ENCODE results near the gene STK36. TPM values are rescaled to one million over a fixed set of nuclear protein-coding genes. Genes with fewer than 3 reads are reported as not detected.

The STK36 gene, protein sequence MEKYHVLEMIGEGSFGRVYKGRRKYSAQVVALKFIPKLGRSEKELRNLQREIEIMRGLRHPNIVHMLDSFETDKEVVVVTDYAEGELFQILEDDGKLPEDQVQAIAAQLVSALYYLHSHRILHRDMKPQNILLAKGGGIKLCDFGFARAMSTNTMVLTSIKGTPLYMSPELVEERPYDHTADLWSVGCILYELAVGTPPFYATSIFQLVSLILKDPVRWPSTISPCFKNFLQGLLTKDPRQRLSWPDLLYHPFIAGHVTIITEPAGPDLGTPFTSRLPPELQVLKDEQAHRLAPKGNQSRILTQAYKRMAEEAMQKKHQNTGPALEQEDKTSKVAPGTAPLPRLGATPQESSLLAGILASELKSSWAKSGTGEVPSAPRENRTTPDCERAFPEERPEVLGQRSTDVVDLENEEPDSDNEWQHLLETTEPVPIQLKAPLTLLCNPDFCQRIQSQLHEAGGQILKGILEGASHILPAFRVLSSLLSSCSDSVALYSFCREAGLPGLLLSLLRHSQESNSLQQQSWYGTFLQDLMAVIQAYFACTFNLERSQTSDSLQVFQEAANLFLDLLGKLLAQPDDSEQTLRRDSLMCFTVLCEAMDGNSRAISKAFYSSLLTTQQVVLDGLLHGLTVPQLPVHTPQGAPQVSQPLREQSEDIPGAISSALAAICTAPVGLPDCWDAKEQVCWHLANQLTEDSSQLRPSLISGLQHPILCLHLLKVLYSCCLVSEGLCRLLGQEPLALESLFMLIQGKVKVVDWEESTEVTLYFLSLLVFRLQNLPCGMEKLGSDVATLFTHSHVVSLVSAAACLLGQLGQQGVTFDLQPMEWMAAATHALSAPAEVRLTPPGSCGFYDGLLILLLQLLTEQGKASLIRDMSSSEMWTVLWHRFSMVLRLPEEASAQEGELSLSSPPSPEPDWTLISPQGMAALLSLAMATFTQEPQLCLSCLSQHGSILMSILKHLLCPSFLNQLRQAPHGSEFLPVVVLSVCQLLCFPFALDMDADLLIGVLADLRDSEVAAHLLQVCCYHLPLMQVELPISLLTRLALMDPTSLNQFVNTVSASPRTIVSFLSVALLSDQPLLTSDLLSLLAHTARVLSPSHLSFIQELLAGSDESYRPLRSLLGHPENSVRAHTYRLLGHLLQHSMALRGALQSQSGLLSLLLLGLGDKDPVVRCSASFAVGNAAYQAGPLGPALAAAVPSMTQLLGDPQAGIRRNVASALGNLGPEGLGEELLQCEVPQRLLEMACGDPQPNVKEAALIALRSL (N-terminal part only)
- 10 to 100 TPM in 11 of 12 donors, not detected in 1; 19.4 to 56.6 (median 24.9) TPM for polyA plus RNA-seq (ENCODE audit: insufficient read length in 12 of 12)
- long read RNA-seq, donor 1, partial matches to known transcripts = 18 of 18 reads
- long read RNA-seq, donor 1, other reads (novel, unspliced or antisense) = 0 of 18 reads
- long read RNA-seq, donor 2 = 0 reads
- long read RNA-seq, donor 3 = 0 reads
- long read RNA-seq, donor 4 = 0 reads
- long read RNA-seq, donor 5, partial matches to known transcripts = 9 of 10 reads
- long read RNA-seq, donor 5, other reads (novel, unspliced or antisense) = 0 of 10 reads
- long read RNA-seq, donor 6, partial matches to known transcripts = 0 of 1 reads
- long read RNA-seq, donor 6, other reads (novel, unspliced or antisense) = 0 of 1 reads
- long read RNA-seq, donor 7 = 0 reads
- long read RNA-seq, donor 8, partial matches to known transcripts = 5 of 5 reads
- long read RNA-seq, donor 8, other reads (novel, unspliced or antisense) = 0 of 5 reads
- long read RNA-seq, donor 9 = 0 reads
- long read RNA-seq, donor 10 = 0 reads
- long read RNA-seq, donor 11 = 0 reads

DNA sequence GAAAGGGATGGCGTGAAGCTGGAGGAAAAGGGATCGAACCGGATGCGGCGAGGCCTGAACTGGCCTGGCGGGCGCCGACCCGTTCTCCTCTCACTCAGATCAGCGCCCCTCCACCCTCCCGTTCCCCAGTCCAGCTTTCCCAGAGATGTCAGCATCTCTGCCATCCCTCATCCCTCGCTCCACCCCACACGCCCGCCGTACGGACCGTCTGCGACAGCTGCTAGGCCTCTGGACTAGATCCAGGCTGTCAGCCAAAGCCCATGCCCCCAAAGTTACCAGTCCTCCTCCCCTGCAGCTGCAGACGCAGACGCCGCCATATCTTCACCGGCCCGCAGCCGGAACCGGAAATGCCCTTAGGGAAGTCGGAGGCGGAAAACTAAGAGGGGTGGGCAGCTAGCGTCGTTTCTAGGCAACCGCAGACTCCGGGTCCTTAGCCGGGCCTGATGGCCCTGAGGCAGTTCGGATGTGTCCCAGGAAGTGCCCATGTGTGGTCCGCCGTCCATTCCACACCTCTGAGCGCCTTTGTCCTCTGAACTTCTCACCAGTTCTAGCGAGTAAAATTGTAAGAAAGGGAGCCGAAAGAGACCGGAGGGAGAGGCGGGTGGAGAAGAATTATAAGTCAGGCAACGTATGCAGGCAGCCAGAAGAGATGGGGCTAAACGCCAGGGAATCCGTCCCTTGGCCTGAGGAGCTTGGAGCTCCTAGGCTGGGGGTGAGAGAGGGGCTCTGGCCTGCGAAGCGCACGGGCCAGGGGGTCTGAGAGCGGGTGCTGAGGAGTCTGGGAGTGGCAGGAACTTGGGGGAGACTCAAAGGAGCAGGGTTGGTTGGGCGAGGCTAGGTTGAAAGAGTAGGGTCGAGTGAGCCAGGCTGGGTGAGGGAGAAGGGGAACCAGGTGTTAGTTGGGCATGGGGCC, at the start of gene STK36, which contains the start of gene RNF25:
Gene STK36, plus strand, starts transcription at position 433 of the 913 bp plus-strand sequence. CDS start 744 bp downstream, outside the sequence.
Gene RNF25, minus strand, starts transcription at position 349 of the 913 bp plus-strand sequence. Its CDS starts 32 bp downstream, at position 317.
- peak; percentile 91 for DNase-seq

DNA sequence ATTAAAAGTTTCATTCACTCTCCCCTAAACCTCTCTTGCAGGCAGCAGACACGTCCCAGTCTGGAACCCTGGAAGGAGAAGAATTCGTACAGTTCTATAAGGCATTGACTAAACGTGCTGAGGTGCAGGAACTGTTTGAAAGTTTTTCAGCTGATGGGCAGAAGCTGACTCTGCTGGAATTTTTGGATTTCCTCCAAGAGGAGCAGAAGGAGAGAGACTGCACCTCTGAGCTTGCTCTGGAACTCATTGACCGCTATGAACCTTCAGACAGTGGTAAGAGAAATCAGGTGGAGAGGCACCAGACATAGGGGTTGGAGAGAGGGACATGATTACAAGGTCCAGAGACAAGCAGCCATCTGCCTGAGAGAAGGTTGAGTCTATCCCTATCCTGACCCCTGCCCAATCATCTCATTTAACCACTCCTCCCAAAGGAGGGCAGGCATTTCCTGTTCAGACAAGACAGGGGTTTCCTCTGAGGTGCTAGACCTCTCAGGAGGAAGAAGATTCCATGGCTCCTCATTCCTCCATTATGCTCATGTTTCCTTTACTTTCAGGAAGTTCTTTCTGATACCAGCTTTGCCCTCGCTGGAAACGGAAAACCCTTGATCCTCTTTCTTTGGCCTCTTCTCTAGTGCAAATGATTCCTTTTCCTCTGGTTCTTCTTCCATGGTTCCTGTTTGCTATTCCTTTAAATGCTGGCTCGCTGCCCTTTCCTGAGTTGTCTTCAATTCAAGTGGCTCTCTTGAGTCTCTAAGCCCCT, 49.1 kb upstream of the STK36 start:
- no peak for DNase-seq

DNA sequence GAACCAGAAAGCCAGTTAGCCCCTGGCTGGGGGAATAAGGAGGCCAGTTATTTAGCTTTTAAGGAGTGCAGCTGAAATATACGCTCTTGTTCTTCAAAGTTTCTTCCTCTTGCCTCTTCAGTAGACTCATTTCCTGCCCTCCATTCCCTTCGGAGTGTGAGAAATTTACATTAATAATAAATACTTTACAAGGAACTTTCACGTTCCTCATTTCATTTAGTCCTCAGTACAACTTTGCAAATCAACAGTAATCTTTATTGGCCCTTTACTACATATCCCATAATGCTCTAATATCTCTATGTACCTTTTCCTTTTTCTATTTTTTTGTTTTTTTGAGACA, 48.5 kb upstream of the STK36 start:
- no peak for DNase-seq

DNA sequence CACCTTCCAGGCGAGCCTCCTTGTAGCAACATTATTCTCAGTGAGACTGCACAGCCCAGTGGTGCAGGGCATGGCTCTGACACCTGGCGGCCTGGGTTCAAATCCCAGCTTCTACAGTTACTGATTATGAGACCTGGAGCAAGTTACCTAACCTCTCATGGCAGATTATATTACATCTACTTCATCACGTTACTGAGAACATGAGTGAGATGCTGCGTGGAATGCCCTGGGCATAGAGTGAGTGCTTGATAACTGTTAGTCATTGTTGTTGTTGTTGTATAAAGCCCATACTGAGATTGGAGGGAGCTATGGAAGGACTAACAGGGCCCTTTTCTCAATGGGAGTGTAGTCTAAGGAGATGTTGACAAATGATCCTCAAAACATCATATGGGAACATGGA, 45.5 kb upstream of the STK36 start:
- no peak for DNase-seq

DNA sequence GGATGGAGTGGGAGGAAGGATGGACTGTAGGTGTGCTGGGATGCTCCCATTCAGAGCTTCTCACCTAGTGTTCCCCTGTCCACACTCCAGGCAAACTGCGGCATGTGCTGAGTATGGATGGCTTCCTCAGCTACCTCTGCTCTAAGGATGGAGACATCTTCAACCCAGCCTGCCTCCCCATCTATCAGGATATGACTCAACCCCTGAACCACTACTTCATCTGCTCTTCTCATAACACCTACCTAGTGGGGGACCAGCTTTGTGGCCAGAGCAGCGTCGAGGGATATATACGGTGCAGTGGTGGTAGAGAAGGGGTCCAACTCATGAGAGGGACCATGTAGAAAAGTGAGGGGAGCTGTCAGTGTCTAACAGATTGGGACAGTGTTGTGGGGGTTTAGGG, 43.9 kb upstream of the STK36 start:
- DNase-seq = no peak

DNA sequence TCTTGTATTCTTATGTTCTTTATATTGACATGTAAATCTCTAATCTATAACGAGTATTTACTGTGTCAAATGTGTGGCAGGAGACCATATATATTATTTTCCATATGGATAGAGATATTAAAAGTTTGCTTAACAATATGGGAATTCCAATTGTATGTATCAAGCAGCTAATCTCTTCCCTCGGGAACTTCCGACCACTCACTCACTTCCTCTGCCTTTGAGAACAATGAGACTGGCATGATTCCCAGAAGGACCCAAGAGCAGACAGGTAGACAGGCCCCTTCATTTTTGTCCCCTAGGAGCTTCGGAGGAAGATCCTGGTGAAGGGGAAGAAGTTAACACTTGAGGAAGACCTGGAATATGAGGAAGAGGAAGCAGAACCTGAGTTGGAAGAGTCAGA, 40.0 kb upstream of the STK36 start:
- DNase-seq = no peak

DNA sequence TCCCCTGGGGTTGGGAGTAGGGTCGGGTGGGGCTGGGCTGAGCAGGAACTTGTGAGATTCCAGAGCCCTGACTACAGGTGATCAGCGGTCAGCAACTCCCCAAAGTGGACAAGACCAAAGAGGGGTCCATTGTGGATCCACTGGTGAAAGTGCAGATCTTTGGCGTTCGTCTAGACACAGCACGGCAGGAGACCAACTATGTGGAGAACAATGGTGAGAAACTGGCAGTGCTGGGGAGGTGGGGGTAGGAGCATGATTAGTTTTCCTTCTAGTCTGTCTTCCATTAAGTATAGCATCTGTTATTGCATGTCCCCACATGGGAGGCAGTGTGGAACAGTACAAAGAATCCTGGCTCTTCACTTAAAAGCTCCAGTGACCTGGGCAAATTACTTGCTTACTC, 36.2 kb upstream of the STK36 start:
- no peak for DNase-seq

DNA sequence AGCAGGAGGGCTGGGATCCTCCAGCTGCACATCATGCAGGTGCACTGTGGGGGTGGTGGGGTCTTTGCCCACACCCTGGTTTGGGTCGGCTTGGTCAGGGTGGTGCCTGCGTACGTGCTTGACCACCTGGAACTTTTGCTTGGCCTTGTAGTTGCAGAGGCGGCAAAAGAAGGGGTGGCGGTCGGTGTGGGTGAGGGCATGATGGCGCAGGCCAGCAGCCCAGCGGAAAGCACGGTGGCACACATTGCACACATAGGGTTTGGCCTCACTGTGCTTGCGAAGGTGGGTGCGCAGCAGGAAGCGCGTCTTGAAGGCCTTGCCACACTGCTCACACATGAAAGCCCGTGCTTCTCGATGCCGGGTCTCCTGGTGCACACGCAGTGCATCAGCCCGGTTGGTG, 33.5 kb upstream of the STK36 start:
- DNase-seq = no peak

DNA sequence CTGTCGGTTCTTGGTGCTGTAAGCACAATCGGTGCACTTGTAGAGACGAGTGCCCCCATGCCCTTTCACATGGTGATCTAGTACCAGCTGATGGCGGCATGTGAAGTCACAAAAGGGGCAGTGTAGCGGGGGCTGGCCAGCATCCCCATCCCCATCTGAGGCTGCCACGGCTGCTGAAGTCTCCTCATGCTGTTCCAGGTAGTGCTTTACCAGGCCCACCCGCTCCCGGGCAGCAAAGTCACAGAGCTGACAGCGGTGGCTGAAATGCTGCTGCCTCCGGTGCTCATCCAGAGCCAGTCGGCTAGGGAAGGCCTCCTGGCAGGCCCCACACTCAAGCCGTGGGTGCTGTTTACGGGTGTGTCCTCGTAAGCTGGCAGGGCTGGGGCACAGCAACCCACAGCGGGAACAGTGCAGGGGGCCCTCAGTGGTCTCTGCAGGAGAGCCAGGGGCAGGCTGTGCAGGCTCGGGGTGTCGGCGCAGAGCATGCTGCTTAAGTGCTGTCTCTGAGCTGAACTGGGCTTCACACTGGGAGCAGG, 29.7 kb upstream of the STK36 start:
- no peak for DNase-seq

DNA sequence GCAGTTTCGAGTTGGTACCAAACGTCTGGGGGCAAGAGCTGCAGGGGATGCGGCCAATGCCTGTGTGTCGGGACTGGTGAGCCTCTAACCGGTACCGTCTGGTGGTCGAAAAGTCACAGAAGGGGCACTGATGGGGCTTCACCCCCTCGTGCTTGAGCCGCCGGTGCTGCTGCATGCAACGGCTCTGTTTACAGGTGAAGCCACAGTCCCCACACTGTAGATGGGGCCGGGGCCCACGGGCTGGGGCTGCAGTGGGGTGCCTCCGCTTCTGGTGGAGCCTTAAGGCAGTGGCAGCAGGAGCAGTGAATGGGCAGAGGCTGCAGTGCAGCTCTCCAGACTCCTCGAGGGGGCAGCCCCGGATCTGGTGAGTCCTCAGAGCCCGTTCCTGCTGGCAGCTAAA, 29.1 kb upstream of the STK36 start:
- DNase-seq = no peak

DNA sequence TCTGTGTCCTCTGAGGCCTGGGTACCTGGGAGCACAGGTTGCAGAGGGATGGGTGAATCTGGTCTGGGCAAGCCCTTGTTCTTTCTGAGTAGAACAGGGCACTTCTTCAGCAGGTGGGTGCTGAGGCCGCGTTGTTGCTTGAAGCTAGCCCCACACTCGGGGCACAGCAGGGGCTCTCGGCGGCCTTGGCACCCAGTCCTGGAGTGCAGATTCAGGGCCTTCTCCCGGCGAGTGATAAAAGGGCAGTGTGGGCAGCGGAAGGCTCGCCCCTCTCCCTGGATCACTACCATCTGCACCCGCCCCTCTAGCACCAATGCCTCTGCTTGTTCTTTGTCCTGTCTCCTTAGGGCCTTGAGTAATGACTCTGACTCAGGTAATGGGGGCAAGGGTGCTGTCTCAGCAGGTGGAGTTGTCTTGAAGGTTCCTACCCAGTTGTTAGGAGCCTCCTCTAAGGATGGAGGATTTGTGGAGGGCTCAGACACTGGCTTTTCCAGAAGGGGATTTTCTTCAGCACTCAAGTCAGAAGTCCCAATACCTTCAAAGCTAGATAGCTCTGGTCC, 28.1 kb upstream of the STK36 start:
- no peak for DNase-seq

DNA sequence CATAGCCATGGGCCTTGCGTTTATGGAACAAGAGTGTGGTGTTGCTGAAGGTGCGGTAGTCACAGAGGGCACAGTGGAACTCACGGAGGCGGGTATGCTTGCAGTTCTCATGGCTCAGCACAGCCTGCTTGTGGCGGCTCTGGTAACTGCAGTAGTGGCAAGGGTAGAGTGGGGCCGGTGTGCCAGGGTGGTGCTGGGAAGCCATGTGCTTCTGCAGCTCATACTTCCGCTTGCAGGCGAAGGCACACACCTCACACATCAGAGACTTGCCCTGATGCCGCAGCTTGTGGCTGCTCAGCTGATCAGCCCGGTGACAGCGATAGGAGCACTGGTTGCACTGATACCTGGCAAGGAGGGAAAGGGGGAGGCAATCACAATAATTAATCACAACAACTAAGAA, 27.2 kb upstream of the STK36 start:
- DNase-seq = no peak

DNA sequence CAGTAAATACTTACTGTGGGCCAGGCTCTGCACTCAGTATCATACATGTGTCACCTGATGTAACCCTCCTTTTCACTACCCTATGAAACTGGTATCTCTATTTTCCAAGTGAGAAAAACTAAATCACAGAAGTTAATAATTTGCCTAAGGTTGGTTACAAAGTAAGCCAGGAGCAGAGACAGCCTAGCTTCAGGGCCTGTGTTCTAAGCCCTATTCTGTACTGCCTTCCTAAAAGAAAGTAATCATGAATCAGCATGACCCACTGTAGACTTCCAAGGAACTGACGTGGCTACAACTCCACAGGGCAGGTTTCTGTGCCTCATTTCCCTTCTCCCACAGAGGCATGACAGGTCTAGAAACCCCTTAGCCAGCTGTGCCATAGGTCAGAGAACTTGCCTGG, 26.8 kb upstream of the STK36 start:
- DNase-seq = no peak

DNA sequence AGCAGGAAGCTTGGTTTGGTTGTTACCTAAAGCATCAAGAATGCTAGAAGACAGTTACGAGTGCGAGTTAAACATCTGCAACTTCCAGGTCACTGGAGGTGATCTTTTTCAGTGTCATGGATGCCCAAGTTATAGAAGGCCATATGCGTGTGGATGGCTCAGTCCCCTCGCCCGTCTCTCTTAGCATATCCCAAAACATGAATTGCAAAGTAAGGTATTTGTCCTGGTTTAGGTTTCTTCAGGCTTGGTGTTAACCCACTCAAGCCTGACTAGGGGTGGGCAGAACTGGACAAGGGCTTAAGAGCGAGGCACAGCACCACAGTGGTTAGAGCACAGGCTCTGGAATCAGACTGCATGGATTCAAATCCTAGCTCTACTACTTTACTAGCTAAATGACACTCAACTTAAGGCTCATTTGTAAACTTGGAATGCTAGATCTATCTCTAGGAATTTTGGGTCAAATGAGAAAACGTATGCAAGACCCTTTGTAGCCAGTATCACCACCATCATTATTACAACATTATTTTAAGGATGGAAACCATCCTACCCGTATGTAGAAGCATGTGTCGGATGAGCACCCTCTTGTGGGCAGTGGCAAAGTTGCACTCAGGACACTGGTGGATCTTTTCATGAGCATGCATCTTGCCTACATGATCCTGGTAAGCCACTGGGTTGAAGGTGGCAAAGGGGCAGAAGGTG, 23.6 kb upstream of the STK36 start:
- DNase-seq = peak; percentile 43

DNA sequence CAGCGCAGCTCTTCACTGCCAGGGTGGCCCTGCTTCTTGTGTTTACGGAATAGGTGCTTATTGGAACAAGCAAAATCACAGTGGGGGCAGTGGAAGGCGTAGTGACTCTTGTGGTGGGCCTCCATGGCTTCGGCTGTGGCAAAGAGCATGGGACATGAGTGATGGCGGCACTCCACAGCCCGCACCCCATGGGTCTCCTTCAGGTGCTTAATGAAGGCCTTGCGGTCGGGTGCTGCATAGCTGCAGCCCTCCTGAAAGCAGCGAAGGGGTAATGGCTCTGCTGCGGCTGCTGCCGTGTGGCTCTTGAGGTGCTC, 23.1 kb upstream of the STK36 start:
- DNase-seq = no peak

DNA sequence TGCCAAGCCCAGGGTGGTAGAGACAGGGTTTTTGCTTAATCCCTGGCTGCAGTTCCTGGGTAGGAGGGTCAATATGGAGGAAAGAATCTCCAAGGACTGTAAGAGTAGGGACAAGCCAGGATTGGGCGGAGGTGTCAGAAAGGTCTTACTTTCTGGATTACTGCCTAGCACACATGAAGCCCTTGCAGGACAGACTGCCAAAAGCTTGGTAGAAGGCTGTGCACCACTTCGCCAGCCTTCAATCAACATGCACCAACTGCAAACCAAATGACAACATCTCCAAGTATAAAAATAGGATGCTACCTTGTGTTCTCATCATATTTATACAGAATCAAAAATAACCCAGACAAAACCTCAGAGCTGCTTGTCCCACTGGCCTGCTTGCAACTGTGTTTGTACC, 16.1 kb upstream of the STK36 start:
- no peak for DNase-seq

DNA sequence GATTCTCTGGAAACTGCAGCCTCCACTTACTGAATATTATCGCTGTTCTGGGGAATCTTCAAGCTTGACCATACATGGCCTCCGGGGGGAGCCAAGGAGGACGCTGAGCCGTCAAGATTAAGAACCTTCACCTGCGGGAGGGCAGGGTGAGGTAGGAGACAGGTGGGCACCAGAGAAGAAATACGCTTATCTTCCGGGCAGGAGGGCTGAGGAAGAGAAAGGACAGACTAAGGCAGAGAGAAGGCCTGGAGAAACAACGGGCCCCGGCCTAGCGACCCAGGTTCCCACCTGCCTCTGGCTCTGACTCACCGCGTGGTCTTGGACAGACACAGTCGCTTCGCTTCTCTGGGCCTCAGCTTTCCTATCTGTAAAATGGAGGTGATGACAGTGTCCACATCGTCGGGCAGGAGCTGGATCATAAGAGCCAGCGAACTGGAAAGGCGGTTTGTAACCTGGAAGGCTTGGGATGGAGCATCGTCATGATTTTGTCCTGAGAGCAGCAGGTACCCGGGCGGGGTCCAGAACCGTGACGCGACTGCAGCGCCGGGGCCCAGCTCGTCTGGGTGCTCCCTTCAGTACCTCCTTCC, 13.1 kb upstream of the STK36 start:
- peak; percentile 15 for DNase-seq

Data from muscle of arm (tissue), 14 donors.